Stimulated activated CD4-positive, alpha-beta T cell treated with anti-CD3 and anti-CD28 coated beads, Interleukin-1b, Interleukin-23, amount 100 ng/mL, for 48 hours (primary cell): ENCODE measurements around the gene VGLL3.
"Not testable (repeated sequence)": the region's sequence is repeated elsewhere in the genome, so short reads cannot be mapped to it uniquely, and the experiment has no call there.

Experiments
- DNase-seq: peaks from one replicate; pipeline ENCODE4 v3.0.0-alpha.2; 2020

The VGLL3 gene

GRCh38 chr3:86989006-86989405, 1.9 kb downstream of the VGLL3 start:
- no peak for DNase-seq

GRCh38 chr3:86988235-86988634, 2.7 kb downstream of the VGLL3 start:
- no peak for DNase-seq

DNA sequence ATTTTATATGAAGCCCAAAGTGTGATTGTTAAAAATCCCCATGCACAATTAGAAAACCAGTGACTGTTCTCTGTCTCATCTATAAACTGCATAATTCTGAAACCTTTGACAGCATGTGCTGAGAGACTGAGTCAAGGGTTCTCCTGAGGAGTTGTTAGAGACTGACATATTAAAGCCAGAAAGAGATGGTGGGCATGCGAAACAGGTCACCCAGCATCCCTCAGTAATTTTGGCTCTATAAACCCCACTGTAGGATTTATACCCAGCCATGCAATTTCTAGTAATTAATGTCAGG, 3.6 kb downstream of the VGLL3 start:
- no peak for DNase-seq

DNA sequence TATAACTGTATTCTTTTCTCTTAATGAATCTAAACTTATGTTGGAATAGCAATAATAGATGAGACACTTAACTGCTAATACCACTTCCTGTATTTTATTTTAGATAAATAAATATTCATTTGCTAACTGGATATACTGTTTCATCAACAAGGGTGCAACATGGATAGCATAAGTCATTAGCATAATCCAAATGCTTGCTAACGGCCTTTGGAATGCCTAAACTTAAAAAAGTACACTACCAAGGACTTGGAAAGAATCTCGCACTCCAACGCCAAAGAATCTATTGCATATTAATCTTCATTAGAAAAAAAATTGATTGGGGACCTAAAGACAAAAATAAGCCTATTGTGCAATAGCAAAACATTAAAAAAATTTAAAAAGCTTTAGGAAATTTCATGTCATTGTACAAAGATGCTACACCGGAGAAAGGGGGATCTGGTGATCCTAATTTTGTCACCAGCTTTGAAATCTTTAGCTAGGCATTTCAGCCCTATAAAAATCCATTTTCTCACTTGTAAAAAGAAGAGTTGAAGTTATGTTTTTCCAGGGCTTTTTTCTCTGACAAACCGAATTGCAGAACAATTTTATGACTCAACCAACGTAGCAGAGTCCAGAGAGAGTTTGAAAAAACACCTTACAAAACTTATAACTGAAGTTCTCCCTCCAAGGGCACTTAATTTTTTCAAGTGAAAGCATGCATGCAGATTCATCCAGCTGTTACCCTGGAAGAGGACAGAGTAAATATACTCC, 4.1 kb downstream of the VGLL3 start:
- no peak for DNase-seq

DNA sequence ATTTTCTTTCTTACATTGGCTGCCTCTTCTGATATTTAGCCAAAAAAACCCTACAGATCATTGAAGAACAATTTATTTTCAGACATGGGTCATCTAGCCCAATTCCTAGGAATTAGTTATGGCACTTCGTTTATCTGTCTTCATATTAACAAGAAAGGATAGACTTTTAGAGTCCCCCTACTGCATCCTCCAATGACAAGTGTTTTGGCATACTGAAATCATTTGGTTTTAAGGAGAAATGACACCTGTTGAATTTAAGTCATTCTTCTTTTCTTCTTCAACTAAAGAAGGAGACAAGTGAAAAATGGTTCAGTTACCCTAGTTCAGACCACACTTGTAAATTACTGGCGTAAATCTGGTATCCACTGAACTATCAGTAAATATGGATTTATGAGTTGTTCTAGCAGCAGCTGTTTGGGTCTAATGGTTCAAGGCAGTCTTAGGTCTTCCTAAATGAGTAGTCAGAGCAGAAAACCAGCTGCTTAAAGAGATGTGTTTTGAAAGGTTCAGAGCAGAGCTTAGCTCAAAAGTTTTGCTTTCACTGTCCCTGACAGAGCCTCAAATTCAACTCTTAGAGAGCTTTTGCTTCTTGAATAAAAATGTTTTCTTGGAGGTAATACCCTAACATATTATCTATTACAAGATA, 5.6 kb downstream of the VGLL3 start:
- no peak for DNase-seq

DNA sequence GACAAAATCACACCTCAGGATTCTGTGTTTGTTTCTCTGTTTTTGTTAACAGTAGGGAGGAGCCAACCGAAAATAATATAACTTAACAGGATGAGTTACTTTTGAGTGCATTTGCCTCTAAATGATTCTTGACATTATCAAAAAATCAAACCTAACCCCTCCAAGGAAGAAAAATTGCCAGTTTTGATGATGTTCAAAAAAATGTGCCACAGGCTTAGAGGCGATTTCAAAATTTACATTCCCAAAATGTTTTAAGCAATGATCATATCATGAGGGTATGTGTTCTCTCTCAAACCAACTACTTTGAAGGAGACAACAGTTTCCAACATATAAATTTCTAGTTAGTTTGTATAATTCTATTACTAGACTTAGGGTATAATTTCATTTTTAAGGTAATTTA, 6.7 kb downstream of the VGLL3 start:
- DNase-seq: no peak

DNA sequence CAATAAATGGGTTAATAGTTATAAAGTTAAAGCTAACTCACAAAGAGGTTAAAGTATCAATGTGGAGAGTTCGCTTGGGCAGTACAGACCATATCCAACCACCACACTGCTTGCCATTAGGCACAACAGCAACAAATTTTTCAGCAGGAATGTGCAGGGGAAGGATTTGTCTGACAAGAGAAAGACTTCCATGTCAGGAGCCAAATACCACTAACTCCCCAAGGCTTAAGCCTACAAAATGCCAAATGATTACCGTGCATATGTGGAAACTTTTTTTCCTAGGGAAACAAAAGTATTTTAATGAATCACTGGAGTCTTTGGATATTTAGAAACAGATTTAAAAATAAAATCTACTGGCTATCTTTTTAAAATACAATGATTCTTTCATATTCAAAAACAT, 8.1 kb downstream of the VGLL3 start:
- no peak for DNase-seq

DNA sequence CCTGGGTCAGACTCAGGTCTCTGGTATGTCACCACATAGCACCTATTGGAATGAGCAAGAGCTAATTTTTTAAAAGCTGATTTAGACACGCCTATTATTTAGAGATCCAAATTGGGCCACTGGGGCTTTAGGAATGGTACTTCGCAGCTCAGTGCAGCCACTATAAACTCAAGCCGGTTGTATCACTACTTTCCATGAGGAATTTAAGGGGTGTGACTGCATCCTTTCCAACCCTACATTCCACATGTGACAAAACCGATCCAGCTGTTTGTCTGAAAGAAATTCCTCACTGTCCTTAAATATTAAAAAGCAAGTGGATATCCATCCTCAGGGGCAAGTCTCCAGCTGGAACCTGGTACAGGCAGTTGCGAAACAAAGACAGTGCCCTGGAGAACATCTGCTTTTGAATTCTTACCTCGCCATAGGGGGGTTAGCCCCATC, 12.8 kb downstream of the VGLL3 start:
- no peak for DNase-seq

DNA sequence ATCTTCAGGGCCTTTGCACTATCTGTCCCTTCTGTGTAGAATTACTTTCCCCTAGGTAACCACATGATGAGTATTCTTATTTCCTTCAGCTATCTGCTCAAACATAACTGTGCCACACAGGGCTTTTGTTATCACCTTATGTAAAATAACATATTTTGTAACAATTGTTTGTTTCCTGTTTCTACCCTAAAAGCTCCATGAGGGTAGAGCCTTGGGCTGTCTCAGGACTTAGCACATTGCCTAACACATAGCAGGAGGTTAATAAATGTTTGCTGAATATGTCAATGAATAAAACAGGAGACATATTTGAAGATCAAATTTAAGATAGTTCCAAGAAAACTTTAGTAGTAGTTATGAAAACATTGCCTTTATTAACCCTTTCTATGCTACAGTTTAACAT, 14.7 kb downstream of the VGLL3 start:
- DNase-seq: no peak

- DNase-seq: not testable (repeated sequence)
These were observed 16.8 kb downstream of the VGLL3 start for GRCh38 chr3:86974177-86974576.

GRCh38 chr3:86973440-86973839, 17.5 kb downstream of the VGLL3 start:
- DNase-seq: no peak

DNA sequence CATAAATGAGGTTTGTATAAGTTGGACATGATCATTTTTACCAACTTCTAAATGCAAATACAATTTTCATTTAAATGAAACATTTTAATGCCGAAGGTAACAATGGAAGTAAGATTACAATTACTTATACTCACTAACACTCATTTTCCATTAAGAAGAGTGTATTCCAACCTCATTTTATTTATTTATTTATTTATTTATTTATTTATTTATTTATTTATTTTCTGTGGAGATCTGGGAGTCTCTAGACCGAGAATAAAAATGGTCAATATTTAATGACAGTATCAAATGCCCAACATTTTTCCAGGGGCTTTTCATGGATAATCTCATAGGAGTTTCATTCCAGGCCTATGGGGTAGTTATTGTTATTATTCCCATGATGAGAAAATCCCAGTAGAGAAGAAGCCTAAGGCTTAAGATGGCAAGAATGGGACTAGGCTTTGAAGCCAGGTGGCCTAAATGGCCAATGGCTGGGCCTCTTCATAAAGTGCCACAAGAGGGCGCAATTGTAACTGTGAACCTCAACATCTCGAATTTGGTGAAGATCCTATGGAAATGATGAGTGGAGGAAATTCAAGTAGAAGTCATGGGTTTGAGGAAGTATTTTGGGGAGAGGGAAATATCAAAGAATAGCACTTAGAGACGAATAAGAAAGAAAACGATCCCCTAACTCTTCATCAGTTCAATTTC, 21.3 kb downstream of the VGLL3 start:
- no peak for DNase-seq

GRCh38 chr3:86968244-86968932, 22.6 kb downstream of the VGLL3 start:
- DNase-seq: no peak

DNA sequence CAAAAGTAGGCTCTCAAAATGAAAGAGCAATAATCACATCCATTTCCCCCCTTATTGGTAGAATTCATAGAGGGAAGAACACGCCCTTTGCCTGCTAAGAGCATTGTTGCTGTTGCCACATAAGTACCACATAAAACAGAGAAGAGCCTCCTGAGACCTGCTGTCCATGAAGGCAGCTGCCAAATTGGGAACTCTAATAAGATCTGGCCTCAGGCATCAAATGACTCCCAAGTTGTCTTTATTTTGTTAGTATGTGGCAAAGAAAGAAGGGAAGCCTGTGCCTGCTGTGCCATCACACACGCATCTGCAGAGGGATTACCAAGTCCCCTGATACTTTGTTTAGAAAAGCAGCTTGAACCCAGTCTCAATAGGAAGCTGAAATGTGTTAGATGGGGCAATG, 23.9 kb downstream of the VGLL3 start:
- DNase-seq: no peak

GRCh38 chr3:86965166-86965565, 25.8 kb downstream of the VGLL3 start:
- DNase-seq: no peak

GRCh38 chr3:86963611-86964010, 27.3 kb downstream of the VGLL3 start:
- DNase-seq: no peak

DNA sequence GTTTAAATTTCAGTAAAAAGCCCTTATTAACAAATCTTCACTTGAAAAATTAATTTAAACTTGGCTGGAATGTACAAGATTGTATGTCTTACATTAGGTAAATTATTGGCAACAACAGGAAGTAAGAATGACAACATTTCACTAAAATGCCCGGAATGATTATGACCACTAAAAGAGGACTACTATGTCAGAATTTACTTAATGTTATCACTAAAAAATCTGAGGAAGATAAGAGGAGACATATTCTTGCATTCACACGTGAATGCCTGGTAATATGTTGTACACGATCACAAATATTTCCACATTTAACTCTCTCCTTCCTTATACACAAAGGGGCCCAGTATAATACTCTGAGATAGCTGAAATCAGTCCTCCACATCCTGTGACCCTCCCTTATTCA, 29.7 kb downstream of the VGLL3 start:
- no peak for DNase-seq

DNA sequence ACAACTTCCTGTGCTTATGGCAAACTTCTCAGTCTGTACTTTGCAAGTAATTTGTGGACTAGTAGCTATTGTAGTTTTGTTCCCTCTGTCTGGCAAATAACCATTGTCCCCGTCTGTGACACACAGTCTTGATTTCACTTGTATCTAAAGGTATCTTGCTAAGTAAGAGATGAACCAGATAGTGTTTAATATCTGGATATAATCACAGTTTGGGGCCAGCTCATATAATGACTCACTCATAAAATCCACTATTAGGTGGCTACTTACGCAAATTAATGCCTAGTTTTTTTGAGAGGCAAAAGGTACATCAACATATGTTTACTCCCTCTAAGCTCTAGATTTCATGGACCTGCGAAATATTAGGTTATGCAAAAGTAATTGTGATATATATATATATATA, 30.4 kb downstream of the VGLL3 start:
- no peak for DNase-seq

DNA sequence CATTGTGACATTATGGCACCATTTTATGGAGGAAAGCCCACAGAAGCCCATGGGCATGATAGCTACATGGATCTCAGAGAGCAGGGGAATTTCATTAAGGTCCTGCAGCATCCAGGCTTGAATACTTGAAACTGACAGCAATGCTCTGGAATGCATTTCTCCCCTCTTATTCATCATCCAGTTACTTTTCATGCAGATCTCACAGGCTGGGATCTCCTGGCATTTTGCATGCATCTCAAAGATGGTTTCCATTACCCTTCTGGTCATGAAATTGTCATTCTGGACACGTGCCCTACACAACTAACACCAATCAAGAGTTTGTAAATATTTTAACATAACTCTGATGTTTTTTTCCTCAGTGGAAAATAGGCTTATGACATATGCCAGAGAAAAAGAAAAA, 32.4 kb downstream of the VGLL3 start:
- no peak for DNase-seq

- DNase-seq: no peak
These were observed 36.2 kb downstream of the VGLL3 start for GRCh38 chr3:86954747-86955146.

DNA sequence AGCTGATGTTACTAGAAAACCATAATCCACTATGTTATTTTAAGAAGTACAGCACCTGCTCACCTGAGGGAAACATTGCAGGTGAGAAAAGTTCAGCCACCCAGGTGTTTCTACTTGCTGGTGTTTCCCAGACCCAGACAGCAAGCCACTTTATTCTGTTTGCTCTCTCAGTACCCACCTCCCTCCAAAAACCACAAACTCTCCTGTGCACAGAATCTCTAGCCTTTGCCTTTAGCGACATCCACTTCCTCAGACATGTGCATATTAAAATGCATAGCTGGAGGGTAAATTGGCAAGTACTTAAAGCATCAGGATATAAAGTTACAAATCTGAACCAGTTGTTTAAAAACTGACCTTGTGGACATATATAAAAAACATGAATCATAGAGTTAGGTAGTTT, 36.7 kb downstream of the VGLL3 start:
- no peak for DNase-seq

DNA sequence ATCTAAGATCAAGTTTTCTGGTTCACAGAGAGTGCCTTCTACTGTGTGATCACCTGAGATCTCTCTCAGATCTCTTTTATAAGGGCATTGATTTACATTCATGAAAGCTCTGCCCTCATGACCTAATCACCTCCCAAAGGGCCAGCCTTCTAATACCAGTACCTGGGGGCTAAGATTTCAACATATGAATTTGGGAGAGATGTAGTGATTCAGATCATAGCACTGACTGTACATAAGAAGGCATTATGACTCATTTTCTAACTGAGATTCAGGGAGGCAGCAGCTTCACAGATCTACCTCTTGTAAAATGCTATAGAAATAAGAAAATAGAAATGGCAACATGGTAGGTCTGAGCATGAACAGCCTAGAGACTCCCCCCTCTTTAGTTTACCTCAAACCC, 39.6 kb downstream of the VGLL3 start:
- DNase-seq: no peak

GRCh38 chr3:86950717-86951116, 40.2 kb downstream of the VGLL3 start:
- no peak for DNase-seq

- DNase-seq: no peak
These were observed 41.1 kb downstream of the VGLL3 start for GRCh38 chr3:86949850-86950249.
